ENCODE results near the gene PARP15.

- no peak for TF ChIP-seq CTCF (IDR thresholded peaks at IDR 0.05)
- TF ChIP-seq POLR2A (IDR thresholded peaks at IDR 0.05): peak in 1 of 4 donors; percentile 56
- no peak for TF ChIP-seq POLR2AphosphoS5 (IDR thresholded peaks at IDR 0.05)
Observed at GRCh38 chr3:122577409-122578031, at the start of gene PARP15.
